Measurements from ENCODE around the gene SCNN1B.

SCNN1B gene

DNA sequence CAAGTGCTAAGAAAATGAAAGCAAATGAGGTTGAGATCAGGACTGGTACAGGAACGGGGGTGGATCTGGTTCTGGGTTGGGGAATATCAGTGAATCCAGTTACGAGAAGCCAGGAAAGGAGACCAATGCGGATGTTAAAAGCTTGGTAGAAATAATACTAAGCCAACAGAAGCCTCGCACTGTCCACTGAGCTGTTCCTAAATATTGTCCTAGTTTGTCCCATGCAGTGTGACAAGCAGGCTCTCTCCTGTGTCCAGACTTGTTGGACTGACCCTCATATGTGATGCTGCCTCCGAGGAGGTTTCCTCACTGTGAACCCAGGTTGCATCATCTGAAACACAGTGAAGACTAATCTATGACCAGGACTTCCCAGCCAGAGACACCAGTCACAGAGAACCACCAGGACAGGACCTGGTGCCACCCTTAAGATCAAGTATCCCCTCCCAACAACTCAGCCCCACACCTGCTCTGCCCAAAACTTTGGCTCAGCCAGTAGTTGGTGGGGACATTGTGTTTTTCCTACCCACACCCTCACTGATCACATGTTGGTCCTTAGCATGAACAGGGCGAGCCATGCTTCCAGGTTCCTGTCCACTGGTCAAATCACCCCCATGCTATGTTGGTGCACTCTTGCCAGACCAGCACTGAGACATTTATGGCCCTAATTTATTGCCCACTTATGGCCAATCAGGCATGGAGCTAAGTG is 32.7 kb upstream of the SCNN1B start:
- no peaks in the 10 kb centered on the region for H3K9me3 ChIP-seq (ENCODE audit: control insufficient read depth, low read length)
- no peak overlapping the region for H3K4me3 ChIP-seq (ENCODE audit: low read depth, low read length)
- no peak overlapping the region for H3K4me2 ChIP-seq (ENCODE audit: low read length)
- H2AFZ ChIP-seq: no peak overlapping the region
- no peaks in the 10 kb centered on the region for H3K4me1 ChIP-seq
- H3K27me3 ChIP-seq (ENCODE audit: control insufficient read depth, insufficient read depth, low read length): no peaks in the 10 kb centered on the region
- no peak for TF ChIP-seq CTCF (IDR thresholded peaks at IDR 0.05)
- H3K36me3 ChIP-seq (ENCODE audit: control insufficient read depth, insufficient read depth, low read length): no peaks in the 10 kb centered on the region
- no peaks in the 10 kb centered on the region for H3K79me2 ChIP-seq
- H3K9ac ChIP-seq: no peak overlapping the region
- H3K27ac ChIP-seq: no peak overlapping the region

DNA sequence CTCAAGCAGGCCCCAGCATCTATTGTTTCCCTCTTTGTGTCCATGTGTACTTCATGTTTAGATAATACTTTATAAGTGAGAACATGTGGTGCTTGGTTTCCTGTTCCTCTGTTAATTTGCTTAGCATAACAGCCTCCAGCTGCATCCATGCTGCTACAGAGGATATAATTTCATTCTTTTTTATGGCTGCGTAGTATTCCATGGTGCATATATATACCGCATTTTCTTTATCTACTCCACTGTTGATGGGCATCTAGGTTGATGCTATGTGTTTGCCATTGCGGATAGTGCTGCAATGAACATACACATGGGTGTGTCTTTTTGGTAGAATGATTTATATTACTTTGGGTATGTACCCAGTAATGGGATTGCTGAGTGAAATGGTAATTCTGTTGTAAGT is 31.4 kb upstream of the SCNN1B start:
- Histone ChIP-seq H3K4me2 (ENCODE audit: low read length) (no peak overlapping the region), H3K27me3 (ENCODE audit: control insufficient read depth, insufficient read depth, low read length) (no peaks in the 10 kb centered on the region), H3K4me3 (ENCODE audit: low read depth, low read length) (no peak overlapping the region), H3K9ac (no peak overlapping the region), H3K9me3 (ENCODE audit: control insufficient read depth, low read length) (no peaks in the 10 kb centered on the region), H3K79me2 (no peaks in the 10 kb centered on the region), H2AFZ (no peak overlapping the region), H3K27ac (no peak overlapping the region), H3K36me3 (ENCODE audit: control insufficient read depth, insufficient read depth, low read length) (no peaks in the 10 kb centered on the region), H3K4me1 (no peaks in the 10 kb centered on the region)
- TF ChIP-seq CTCF (IDR thresholded peaks at IDR 0.05): no peak

GRCh38 chr16:23274968-23275367 is 27.1 kb upstream of the SCNN1B start:
- no peak overlapping the region for H3K27ac ChIP-seq
- H3K9ac ChIP-seq: no peak overlapping the region
- H3K4me1 ChIP-seq: no peaks in the 10 kb centered on the region
- no peak overlapping the region for H3K4me2 ChIP-seq (ENCODE audit: low read length)
- no peak overlapping the region for H2AFZ ChIP-seq
- H3K79me2 ChIP-seq: no peaks in the 10 kb centered on the region
- no peak for TF ChIP-seq CTCF (IDR thresholded peaks at IDR 0.05)
- H3K36me3 ChIP-seq (ENCODE audit: control insufficient read depth, insufficient read depth, low read length): no peaks in the 10 kb centered on the region
- no peak overlapping the region for H3K4me3 ChIP-seq (ENCODE audit: low read depth, low read length)
- no peaks in the 10 kb centered on the region for H3K9me3 ChIP-seq (ENCODE audit: control insufficient read depth, low read length)
- H3K27me3 ChIP-seq (ENCODE audit: control insufficient read depth, insufficient read depth, low read length): no peaks in the 10 kb centered on the region

- Histone ChIP-seq H3K4me3 (ENCODE audit: low read depth, low read length) (no peak overlapping the region), H3K36me3 (ENCODE audit: control insufficient read depth, insufficient read depth, low read length) (no peaks in the 10 kb centered on the region), H3K4me2 (ENCODE audit: low read length) (no peak overlapping the region)
Observed at GRCh38 chr16:23276821-23277220, 25.3 kb upstream of the SCNN1B start.

More at GRCh38 chr16:23276821-23277220, 25.3 kb upstream of the SCNN1B start:
- Histone ChIP-seq H2AFZ (no peak overlapping the region), H3K79me2 (no peaks in the 10 kb centered on the region), H3K9ac (no peak overlapping the region), H3K27me3 (ENCODE audit: control insufficient read depth, insufficient read depth, low read length) (no peaks in the 10 kb centered on the region), H3K4me1 (no peaks in the 10 kb centered on the region), H3K27ac (no peak overlapping the region), H3K9me3 (ENCODE audit: control insufficient read depth, low read length) (no peaks in the 10 kb centered on the region)
- no peak for TF ChIP-seq CTCF (IDR thresholded peaks at IDR 0.05)
